ENCODE measurements around the gene SMTNL2.
"Not testable (repeated sequence)": the region's sequence is repeated elsewhere in the genome, so short reads cannot be mapped to it uniquely, and the experiment has no call there.

Gene SMTNL2

GRCh38 chr17:4635823-4636375 is 51.6 kb downstream of the SMTNL2 start:
- no peak for DNase-seq (ENCODE audit: low spot score)

- no peak for DNase-seq (ENCODE audit: low spot score)
Measured at GRCh38 chr17:4636474-4637100, 52.3 kb downstream of the SMTNL2 start.

GRCh38 chr17:4638766-4639165 is 54.4 kb downstream of the SMTNL2 start:
- DNase-seq (ENCODE audit: low spot score): not testable (repeated sequence)

- DNase-seq (ENCODE audit: low spot score): not testable (repeated sequence)
Measured at GRCh38 chr17:4639301-4640059, 55.2 kb downstream of the SMTNL2 start.

GRCh38 chr17:4640569-4641188 is 56.4 kb downstream of the SMTNL2 start:
- not testable (repeated sequence) for DNase-seq (ENCODE audit: low spot score)

GRCh38 chr17:4641297-4642195 is 57.2 kb downstream of the SMTNL2 start, which contains the start of gene ALOX15:
Gene ALOX15, minus strand, starts transcription at chr17:4641678. Its CDS starts 27 bp downstream, at chr17:4641651.
- no peak for DNase-seq (ENCODE audit: low spot score)

GRCh38 chr17:4642286-4642685 is 58.0 kb downstream of the SMTNL2 start:
- no peak for DNase-seq (ENCODE audit: low spot score)

GRCh38 chr17:4643676-4644075 is 59.3 kb downstream of the SMTNL2 start:
- DNase-seq (ENCODE audit: low spot score): no peak

- no peak for DNase-seq (ENCODE audit: low spot score)
Measured at GRCh38 chr17:4645642-4646041, 61.3 kb downstream of the SMTNL2 start.

- peak; percentile 43 for DNase-seq (ENCODE audit: low spot score)
Measured at GRCh38 chr17:4648741-4649140, 64.4 kb downstream of the SMTNL2 start.

GRCh38 chr17:4652997-4653396 is 68.7 kb downstream of the SMTNL2 start:
- no peak for DNase-seq (ENCODE audit: low spot score)

GRCh38 chr17:4655933-4656332 is 71.6 kb downstream of the SMTNL2 start:
- not testable (repeated sequence) for DNase-seq (ENCODE audit: low spot score)

- DNase-seq (ENCODE audit: low spot score): no peak
Measured at GRCh38 chr17:4657678-4658077, 73.3 kb downstream of the SMTNL2 start.
